NCI-H1092 treated with DMSO at 0.1 percent for 48 hours (cell line): Measurements from ENCODE around the gene AGBL3.
A peak's percentile ranks its signal among the peaks of the same experiment; 100 is the strongest.
"Not testable (repeated sequence)": the region's sequence is repeated elsewhere in the genome, so short reads cannot be mapped to it uniquely, and the experiment has no call there.

Experiments used
- DNase-seq: peaks from one replicate; lab custom pipeline; 2025; lab: John Stamatoyannopoulos, UW

AGBL3 gene

DNA sequence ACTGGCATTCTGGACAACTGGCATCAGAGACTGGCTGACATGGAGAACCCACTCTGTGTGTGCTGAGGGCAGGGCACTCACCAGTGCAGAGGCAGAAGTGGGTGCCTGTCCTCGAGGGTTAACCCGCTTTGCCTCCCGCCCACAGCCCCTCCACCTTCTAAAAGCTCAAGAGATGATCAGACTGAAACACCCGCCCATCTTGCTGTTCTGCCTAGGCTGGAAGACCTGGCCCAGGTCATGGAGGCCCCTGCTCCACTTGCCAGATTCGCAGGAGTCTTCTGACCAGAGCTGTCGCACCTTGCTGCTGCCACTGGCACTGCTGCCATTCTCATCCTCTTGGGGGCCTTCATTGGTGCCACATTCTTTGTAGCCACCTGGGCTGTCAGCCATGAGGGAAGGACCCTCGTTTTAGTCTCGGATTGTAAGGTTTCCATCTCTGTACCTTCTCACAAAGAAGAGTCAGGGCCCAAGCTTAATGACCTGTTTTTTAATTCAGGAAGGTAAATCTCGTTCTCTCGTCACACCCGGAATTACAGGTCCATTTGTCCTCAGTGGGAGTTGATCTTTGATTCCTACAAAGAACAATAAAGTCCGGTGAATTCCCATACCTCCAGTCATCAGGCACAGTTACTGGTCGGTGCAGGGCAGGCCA, 182.3 kb downstream of the AGBL3 start:
- no peak for DNase-seq

GRCh38 chr7:135169141-135169963, 183.0 kb downstream of the AGBL3 start:
- no peak for DNase-seq

DNA sequence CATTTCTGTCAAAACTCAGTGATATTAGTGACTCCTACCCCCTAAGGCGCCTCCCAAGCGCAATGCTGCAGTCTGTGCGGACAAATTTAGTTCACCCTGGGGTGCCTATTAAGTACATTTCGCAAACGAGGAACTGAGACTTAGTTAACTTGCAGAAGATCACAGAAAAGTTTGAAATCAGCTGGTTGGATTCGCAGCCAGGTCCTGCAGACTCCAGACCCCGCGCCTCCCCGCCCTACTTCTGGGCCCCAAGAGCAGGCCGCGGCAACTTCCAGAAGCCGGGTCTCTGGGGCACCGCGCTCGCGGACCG, 183.6 kb downstream of the AGBL3 start:
- DNase-seq, result no peak

DNA sequence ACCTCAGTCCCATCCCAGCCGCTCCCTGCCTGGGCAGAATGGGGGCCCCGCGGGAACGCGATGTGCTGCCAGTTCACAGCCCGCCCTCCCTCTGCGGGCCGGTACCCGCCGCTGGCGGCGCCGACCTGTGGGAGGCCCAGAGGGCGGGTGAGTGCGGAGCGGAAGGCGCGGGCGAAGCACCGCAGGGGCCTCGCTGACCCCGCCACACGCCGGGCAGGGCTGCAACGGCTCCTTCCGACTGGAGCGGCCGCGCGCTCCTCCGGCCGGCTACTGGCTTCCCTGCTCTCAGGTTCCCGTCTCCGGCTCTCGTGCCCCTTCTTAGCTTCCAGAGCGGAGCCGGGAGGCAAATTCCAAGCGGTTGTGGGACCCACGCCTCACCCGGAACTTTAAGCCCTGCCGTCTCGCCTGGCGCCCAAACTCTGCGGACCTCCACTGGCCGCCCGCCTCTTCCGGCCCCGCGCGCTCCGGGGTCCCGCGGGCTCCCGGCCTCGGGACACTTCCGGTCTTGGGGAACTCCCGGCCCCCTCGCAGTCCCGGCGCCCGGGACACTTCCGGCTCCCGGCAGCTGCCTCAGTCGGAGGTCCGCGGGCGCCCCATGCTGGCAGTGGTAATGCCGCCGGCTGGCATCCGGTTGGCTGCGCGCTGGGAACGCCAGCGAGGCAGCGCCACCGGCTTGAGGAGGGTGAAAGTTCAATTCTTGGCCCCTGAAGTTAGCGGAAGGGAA, 184.1 kb downstream of the AGBL3 start, which contains the start of gene CYREN:
CYREN (minus strand) TSS at position 434 of the 724 bp plus-strand sequence. CDS start 1,785 bp downstream, outside the sequence.
- DNase-seq, result peak; percentile 95

DNA sequence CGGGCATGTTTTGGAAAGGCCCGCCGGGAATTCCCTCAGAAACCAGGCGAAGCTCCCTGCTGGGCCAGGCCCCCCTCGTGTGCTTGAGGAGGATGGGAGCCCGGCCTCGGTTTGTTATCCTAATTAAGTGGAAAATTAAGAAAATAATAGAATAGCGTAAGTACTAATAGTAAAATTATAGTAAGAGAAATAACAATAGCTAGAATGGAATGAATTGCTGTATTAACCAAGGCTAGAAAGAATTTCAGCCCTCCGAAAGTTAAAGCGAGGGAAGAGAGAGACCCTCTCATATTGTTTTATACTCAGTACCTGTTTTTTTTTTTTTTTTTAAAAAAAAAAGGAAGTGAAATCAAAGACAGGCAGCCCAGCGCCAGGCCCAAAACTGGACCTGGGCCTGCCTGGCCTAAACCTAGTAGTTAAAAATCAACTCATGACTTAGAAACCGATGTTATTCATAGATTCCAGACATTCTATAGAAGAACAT, 184.7 kb downstream of the AGBL3 start:
- not testable (repeated sequence) for DNase-seq

- DNase-seq, result not testable (repeated sequence)
Measured at GRCh38 chr7:135171581-135172291, 185.4 kb downstream of the AGBL3 start.

GRCh38 chr7:135173916-135174315, 187.6 kb downstream of the AGBL3 start:
- not testable (repeated sequence) for DNase-seq

DNA sequence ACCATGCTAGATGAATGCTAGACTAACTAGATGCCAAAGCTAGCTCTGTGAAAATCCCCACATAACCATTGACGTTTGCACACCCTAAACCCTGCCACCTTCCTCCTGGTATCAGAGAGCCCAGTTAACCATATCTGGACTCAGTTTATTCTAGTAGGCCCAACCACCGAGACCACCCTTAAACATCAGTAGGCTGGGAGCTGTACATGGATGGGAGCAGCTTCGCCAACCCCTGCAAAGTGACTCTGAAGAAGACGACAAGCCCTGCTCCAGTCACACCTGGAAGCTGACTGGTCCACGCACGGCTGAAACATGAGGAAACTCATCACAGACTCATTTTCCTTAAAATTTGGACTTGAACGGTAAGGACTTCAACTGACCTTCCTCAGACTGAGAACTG, 188.6 kb downstream of the AGBL3 start:
- no peak for DNase-seq

- no peak for DNase-seq
Measured at GRCh38 chr7:135175931-135176330, 189.6 kb downstream of the AGBL3 start.

- DNase-seq, result no peak
Measured at GRCh38 chr7:135177028-135177696, 190.9 kb downstream of the AGBL3 start.

GRCh38 chr7:135178364-135178763, 192.1 kb downstream of the AGBL3 start:
- no peak for DNase-seq

GRCh38 chr7:135179321-135179925, 193.1 kb downstream of the AGBL3 start:
- no peak for DNase-seq

DNA sequence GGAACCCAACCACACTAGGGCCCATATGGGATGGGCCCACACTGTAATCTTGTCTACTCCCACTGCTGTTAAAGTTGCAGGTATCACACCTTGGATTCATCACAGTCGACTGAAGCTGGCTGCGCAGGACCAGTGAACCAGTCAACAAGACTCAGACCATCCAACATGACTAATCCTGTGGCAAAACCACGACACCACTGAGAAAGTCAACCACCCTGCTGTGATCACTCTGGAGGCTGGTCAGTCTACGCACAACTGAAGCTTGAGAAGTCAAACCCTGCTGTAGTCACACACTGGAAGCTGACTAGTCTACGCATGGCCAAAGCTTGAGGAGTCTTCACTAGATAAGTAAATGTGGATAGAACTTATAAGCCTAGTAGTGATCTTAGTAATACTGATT, 193.8 kb downstream of the AGBL3 start:
- no peak for DNase-seq

- no peak for DNase-seq
Measured at GRCh38 chr7:135181261-135181928, 195.1 kb downstream of the AGBL3 start.

DNA sequence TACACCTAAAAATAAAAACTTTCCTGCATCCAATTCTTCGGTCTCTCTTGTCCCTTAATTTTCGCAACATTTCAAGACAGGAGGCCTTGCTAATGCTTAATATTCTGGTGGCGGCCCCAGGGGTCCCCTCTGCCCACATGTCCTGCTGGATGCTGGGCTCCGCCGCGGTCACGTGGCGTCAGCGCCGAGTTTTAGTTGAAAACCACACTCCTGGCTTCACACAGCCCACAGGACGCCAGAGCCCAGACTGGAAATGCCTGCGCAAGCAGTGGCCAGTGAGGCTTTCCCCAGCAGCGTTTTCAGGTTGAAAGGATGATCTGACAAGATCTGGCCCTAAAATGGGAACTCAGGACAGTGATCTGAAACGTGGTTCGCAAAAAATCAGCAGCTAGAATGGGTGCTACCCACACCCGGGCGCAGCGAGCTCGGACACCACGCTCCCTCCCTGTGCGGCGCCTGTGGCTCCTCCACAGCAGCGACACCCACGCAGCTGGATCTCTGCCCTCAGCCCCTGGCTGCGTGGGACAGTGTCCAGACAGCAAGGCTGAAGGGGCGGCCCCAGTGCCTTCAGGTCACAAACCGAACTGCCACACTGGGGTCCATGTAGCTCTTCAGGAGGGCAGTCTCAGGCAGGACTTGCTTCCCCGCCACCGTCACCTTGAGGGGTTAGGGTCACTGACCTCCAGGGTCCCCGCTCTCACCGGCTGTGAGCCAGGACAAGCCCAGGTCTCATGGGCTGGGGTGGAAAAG, 195.8 kb downstream of the AGBL3 start:
- DNase-seq, result no peak

GRCh38 chr7:135183478-135183877, 197.2 kb downstream of the AGBL3 start:
- no peak for DNase-seq

GRCh38 chr7:135184254-135184841, 198.0 kb downstream of the AGBL3 start:
- DNase-seq, result no peak
